Thymus (tissue), 11 donors: Measurements from ENCODE around the gene CENPX. TPM values are rescaled to one million over a fixed set of nuclear protein-coding genes. Genes with fewer than 3 reads are reported as not detected.
A peak's percentile ranks its signal among the peaks of the same experiment; 100 is the strongest.

Experiments
- DNase-seq, 9 donors: peaks; one replicate each; pipeline ENCODE4 v3.0.0-alpha.2; 2013; ENCODE audit warnings: low spot score in 9 of 9, low read depth in 6 of 9, missing footprints in 1 of 9
- H3K27ac ChIP-seq, 2 donors: one replicate each; pipeline ENCODE4 v1.5.1; 2013; ENCODE audit warnings: control low read depth in 1 of 2, low read depth in 1 of 2, low read length in 1 of 2, mild to moderate bottlenecking in 1 of 2, moderate library complexity in 1 of 2
- H3K27me3 ChIP-seq, 2 donors: one replicate each; pipeline ENCODE4 v1.5.1; 2013; ENCODE audit warnings: low read length in 1 of 2; ENCODE audit not compliant: control insufficient read depth in 2 of 2, insufficient read depth in 1 of 2
- H3K36me3 ChIP-seq, 2 donors: one replicate each; pipeline ENCODE4 v1.5.1; 2013; ENCODE audit warnings: low read length in 1 of 2, mild to moderate bottlenecking in 1 of 2, moderate library complexity in 1 of 2; ENCODE audit not compliant: control insufficient read depth in 2 of 2, insufficient read depth in 2 of 2
- H3K4me1 ChIP-seq, 2 donors: one replicate each; pipeline ENCODE4 v1.5.1; 2013; ENCODE audit warnings: low read length in 2 of 2; ENCODE audit not compliant: control insufficient read depth in 2 of 2, insufficient read depth in 2 of 2
- H3K4me3 ChIP-seq, 2 donors: one replicate each; pipeline ENCODE4 v1.5.1; 2013; ENCODE audit warnings: low read length in 2 of 2, control low read depth in 1 of 2, mild to moderate bottlenecking in 1 of 2
- H3K9me3 ChIP-seq, 2 donors: one replicate each; pipeline ENCODE4 v1.5.1; 2013; ENCODE audit warnings: low read length in 1 of 2, mild to moderate bottlenecking in 1 of 2; ENCODE audit not compliant: control insufficient read depth in 2 of 2, insufficient read depth in 1 of 2
- WGBS: extraction: QIAGEN DNeasy Blood & Tissue Kit; methylation state at CpG from one replicate; pipeline ENCODE4 v1.1.7; 2013; 5-methylcytosine and 5-hydroxymethylcytosine counted together
- polyA plus RNA-seq: library from polyadenylated mRNA; stranded (reverse); fragments of 200-250 nt; gene quantifications from one replicate; pipeline ENCODE4 v1.2.3, GENCODE V29; 2013
- total RNA-seq: library from RNA; stranded (reverse); fragments of 120-200 nt; gene quantifications from one replicate; pipeline ENCODE4 v1.2.4, GENCODE V29; 2013
- donor health status: healthy.

Gene CENPX
- total and polyA plus RNA-seq, 2 donors = 44.5 to 79.7 TPM

DNA sequence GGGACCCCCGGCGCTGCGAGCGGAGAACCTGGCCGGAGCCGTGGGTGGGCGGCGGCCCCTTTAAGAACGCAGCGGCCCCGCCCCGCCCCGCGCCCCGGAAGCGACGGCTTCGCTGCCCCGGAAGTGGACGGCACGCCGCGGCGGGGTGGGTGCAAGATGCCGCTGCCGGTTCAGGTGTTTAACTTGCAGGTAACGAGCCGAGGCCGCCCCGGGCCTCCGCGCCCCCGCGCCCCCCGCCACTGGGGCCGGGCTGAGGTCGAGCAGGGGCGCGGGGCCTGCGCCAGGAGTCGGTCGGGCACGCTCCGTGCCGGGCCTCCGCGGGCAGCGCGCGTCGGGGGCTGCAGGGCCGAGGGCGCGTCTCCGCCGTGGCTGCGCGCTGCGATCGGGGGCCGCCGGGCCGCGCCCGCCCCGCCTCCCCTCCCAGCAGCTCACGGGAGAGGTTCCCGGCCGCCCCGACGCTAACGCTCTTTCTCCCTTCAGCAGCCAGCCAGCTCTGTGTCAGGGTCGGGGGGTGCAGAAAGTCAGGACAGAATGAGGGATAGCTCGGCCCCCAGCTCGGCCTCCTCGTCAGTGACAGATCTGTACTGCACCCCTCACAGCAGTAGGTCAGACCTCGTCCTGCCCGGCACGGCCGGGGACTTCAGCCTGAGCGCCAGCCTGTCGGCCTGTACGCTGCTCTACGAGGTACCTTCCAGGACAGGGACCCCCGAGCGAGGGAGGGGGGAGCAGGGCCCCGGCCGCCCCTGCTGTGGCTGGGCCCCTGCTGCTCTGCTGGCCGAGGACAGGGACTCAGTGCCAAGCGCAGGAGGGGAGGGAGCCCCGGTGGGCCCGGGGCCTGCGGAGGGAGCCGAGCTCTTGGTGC, 29.3 kb upstream of the CENPX start, which contains the start of the genes GPS1 and RFNG:
Gene GPS1, plus strand, starts transcription at position 123 of the 862 bp plus-strand sequence. Its CDS starts 34 bp downstream, at position 157.
Gene RFNG, minus strand, starts transcription at position 36 of the 862 bp plus-strand sequence. CDS start 45 bp downstream, outside the sequence.
- no peaks in the 10 kb centered on the region for H3K27me3 ChIP-seq
- WGBS = under 1% methylated on average over 94 of the region's 94 CpGs
- peak within 1 kb of the TSS; percentile 74 to 94 for H3K4me3 ChIP-seq
- no peaks in the 10 kb centered on the region for H3K9me3 ChIP-seq
- peaks cover 48 to 58% of the 10 kb centered on the region in 2 donors for H3K36me3 ChIP-seq
- peaks cover 16 to 22% of the 10 kb centered on the region in 2 donors for H3K4me1 ChIP-seq
- H3K27ac ChIP-seq = peak within 1 kb of the TSS in 1 of 2 donors; percentile 36
- DNase-seq = peak in 7 of 9 donors; percentile 30 to 86 (median 64)

DNA sequence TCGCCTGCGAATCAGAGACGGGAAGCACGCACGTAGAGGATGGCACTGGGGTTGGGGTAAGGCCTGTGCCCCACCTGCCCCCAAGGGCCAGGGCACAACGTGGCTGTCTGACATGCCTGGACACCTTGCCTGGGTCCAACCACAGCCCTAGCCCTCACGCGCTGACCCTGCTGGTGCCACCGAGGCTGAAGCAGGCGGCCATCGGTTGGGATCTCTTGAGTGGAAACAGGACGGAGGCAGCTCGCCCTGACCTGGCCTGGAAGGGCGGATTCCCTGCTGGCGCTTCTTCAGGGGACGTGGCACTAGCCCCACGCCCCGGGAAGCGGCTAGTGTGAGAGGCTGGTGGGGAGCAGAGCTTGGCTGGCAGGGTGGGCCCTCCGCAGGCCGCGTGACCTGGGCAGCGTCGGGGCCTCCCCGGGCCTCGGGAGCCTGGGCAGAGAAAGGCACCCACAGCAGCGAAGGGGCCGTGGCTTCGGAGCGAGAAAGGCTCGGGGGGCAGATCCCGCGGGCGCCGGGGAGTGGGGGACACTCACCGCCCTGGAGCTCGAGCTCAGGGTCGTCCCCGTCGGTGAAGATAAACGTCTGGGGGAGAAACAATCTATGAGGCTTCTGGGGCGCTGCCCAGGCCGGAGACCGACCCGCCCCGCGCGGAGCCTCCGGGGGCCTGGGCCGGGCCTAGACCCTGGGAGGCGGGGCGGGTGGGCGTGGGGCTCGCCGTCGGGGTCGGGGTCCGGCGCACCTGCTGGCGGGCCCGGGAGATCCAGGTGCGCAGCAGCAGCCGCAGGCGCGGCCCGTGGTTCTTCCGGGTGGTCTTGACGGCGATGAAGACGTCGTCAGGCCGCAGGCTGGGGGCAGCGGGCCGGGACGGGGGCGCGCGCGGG, 28.3 kb upstream of the CENPX start:
- Histone ChIP-seq H3K4me3 (peak overlapping the region; percentile 42 to 94), H3K36me3 (peaks cover 42 to 52% of the 10 kb centered on the region in 2 donors), H3K27me3 (no peaks in the 10 kb centered on the region), H3K4me1 (peaks cover 16 to 22% of the 10 kb centered on the region in 2 donors), H3K27ac (no peak overlapping the region), H3K9me3 (no peaks in the 10 kb centered on the region)
- WGBS = 23% methylated on average over 79 of the region's 79 CpGs
- DNase-seq = no peak

DNA sequence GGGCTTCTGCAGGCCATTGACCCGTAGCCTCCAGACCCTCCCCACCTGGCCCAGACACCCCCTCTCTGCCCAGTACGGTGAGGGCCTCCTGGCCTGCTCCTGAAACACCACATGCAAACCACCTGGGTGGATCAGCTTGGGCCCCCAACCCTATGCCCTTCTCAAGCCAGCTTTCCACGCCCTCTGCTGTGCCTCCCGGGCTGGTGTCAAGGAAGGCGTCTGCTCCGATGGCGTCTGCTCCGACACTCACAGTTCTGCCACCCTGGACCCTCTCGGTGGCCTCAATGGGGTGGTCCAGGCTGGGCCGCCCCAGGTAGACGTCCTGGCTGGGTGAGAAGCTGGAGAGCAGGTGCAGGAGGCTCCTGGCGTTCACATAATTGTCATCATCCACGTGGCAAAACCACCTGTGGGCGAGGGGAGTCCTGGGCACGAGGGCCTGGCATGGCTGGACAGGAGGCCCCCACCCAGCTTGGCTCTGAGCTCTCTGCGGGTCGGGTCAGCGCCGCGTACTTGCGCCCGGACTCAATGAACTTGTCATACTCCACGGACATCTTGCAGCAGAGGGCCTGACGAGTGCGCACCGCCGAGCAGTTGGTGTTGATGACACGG, 27.6 kb upstream of the CENPX start:
- peaks cover 16 to 22% of the 10 kb centered on the region in 2 donors for H3K4me1 ChIP-seq
- H3K27ac ChIP-seq = no peak overlapping the region
- WGBS = 95% methylated on average over 28 of the region's 28 CpGs
- peak overlapping the region in 1 of 2 donors; percentile 42 for H3K4me3 ChIP-seq
- no peak for DNase-seq
- no peaks in the 10 kb centered on the region for H3K27me3 ChIP-seq
- peaks cover 34 to 45% of the 10 kb centered on the region in 2 donors for H3K36me3 ChIP-seq
- no peaks in the 10 kb centered on the region for H3K9me3 ChIP-seq

DNA sequence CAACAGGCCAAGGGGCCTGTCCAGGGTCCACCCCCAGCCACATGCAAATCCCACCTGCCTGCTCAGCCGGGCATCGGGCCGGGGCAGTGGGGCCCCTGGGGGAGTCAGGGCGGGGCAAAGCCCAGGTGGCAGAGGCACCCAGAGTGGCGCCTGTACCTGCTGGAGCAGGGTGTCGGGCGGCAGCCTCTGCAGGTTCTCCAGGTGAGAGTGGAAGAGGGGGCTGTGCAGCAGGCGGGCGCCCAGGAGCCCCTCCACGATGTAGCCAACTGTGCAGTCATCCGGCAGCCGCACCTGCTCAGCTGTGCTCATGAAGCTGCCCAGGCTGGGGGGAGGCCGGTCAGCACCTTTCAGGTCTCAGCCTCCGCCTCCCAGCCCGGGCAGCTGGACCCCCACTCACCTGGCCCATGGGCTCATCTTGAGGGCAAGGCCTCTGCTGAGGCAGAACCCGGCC, 26.9 kb upstream of the CENPX start:
- 98% methylated on average over 16 of the region's 16 CpGs for WGBS
- no peaks in the 10 kb centered on the region for H3K9me3 ChIP-seq
- no peak for DNase-seq
- H3K4me3 ChIP-seq = no peak overlapping the region
- peaks cover 27 to 38% of the 10 kb centered on the region in 2 donors for H3K36me3 ChIP-seq
- H3K27ac ChIP-seq = no peak overlapping the region
- no peaks in the 10 kb centered on the region for H3K27me3 ChIP-seq
- peaks cover 16 to 22% of the 10 kb centered on the region in 2 donors for H3K4me1 ChIP-seq

DNA sequence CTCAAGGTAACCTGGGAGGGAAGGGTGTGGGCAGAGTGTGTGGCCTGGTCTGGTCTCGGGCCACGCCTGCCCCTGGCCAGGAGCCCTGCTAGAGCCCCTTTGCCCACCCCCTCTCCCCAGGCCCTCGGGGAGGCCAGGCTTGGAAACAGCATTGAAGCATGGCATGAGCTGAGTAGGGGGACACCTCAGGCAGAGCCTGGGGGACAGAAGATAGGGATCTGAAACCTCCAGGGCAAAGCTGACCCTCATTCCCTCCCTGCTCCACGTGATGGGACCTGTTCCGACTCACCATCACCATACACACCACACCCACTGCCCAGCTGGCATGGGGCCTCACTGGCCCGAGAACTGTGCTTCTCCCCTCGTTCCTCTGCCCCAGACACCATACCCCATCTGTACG, 26.4 kb upstream of the CENPX start:
- no peak overlapping the region for H3K4me3 ChIP-seq
- H3K27ac ChIP-seq = no peak overlapping the region
- 96% methylated on average over 8 of the region's 8 CpGs for WGBS
- peaks cover 16 to 22% of the 10 kb centered on the region in 2 donors for H3K4me1 ChIP-seq
- H3K27me3 ChIP-seq = no peaks in the 10 kb centered on the region
- H3K9me3 ChIP-seq = no peaks in the 10 kb centered on the region
- H3K36me3 ChIP-seq = peaks cover 23 to 33% of the 10 kb centered on the region in 2 donors
- DNase-seq = no peak

DNA sequence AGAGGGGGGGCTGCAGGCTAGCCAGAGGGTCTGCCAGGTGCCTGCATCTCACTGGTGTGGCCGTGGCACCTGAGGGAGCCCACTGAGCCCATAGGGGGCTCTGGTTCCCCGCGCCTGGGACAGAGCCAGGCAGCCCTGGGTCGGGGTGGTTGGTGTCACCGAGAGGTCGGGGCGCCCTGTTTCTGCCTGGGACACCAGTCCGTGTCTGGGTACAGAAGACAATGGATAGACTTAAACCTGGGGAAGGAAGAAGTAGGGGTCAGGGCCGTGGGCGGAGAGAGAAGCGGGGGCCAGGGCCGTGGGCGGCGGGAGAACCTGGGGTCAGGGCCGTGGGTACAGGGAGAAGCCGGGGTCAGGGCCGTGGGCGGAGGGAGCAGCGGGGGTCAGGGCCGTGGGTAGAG, 25.9 kb upstream of the CENPX start:
- Histone ChIP-seq H3K4me1 (peaks cover 16 to 22% of the 10 kb centered on the region in 2 donors), H3K27me3 (no peaks in the 10 kb centered on the region), H3K4me3 (no peak overlapping the region), H3K36me3 (peaks cover 19 to 28% of the 10 kb centered on the region in 2 donors), H3K27ac (no peak overlapping the region), H3K9me3 (no peaks in the 10 kb centered on the region)
- WGBS = 93% methylated on average over 20 of the region's 20 CpGs
- no peak for DNase-seq

DNA sequence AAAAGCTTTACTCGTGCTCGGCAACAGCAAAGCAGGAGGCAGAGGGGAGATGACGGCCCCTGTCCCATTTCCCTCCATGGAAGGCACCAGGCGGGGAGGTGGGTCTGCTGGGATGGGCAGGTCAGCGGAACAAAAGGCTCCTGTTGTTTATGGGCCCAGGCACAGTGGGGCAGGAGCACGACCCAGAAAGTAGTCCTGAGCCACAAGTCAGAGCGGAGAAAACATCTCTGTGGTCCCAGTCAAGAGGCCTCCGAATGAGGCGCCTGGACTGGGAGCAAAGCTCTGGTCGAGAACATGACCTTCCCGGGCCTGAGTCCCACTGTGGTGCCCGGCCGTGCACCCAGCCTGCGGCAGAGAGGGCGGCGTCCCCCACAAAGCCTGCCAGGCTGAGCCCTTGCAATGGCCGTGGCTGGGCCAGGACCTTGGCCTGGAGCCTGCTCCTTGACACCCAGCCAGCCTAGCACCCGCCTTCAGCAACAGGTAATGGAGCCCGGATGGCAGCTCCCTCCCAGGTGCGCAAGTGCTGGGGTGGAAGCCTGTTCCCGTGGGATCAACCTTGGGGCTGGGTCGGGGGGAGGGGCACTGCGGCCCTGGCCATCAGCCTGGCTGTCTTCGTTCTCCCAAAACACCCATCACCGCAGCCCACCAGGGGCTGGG, 25.4 kb upstream of the CENPX start:
- no peak overlapping the region for H3K4me3 ChIP-seq
- peaks cover 14 to 18% of the 10 kb centered on the region in 2 donors for H3K4me1 ChIP-seq
- no peaks in the 10 kb centered on the region for H3K27me3 ChIP-seq
- H3K27ac ChIP-seq = no peak overlapping the region
- no peak for DNase-seq
- WGBS = 98% methylated on average over 25 of the region's 25 CpGs
- H3K9me3 ChIP-seq = no peaks in the 10 kb centered on the region
- peaks cover 16 to 25% of the 10 kb centered on the region in 2 donors for H3K36me3 ChIP-seq

DNA sequence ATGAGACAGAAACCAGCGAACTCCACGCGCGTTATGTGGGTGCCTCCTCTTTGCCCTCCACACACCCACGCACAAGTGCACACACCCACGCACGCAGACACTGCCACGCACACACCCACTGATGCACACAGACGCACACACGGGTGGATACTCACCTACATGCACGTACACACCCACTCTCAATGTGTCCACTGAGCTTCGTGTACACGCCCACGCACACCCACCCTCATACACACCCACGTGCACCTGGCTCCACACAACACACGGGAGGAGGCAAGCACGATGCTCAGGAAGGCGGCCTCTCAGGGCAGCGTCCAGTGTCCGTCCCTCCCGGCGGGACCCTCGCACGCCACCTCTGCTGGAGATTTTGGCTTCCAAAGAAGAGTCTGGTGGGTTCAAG, 24.7 kb upstream of the CENPX start:
- 94% methylated on average over 24 of the region's 24 CpGs for WGBS
- Histone ChIP-seq H3K36me3 (peaks cover 16 to 25% of the 10 kb centered on the region in 2 donors), H3K4me3 (no peak overlapping the region), H3K27me3 (no peaks in the 10 kb centered on the region), H3K9me3 (no peaks in the 10 kb centered on the region), H3K27ac (no peak overlapping the region), H3K4me1 (peaks cover 7 to 11% of the 10 kb centered on the region in 2 donors)
- DNase-seq = no peak
